ENCODE data around the gene CPLX1. TPM values are rescaled to one million over a fixed set of nuclear protein-coding genes. Genes with fewer than 3 reads are reported as not detected.

Gene CPLX1
- total and polyA plus RNA-seq, 4 donors, result 0.13 to 13.7 (median 2.8) TPM

DNA sequence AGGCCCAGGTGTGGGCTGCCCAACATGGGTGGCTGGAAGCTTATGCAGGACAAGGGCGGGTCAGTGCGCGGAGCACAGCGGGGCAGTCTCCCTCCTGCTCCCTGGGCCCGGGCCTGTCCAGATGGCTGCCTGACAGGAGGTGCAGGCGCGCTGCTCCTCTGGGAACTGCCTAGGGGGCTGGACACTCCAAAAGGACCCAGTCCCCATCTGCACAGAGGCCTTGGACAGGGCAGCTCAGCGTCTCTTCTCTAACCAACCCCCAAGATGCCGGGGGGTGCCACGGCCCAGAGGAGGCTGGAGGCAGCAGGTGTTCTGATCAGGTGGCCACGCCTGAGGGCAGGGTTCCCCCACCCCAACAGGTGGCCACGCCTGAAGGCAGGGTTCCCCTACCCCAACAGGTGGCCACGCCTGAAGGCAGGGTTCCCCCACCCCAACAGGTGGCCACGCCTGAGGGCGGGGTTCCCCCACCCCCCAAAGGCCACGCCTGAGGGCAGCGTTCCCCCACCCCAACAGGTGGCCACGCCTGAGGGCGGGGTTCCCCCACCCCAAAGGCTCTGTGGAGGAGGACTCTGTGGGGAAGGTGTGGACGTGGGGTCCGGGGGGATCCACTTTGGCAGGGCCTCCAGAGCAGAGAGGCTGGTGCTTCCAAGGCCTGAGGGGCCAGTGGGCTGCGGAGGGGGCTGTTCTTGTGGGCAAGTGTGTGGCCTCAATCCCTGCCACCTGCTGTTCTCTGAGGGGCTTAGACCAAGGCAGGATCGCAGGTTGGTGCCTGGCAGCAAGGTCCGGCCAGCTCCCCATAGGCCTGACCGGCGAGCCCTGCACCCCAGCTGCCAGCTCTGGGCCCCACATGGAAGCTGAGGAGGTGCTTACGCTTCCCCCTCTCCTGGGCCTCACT, 36.1 kb downstream of the CPLX1 start:
- no peaks in the 10 kb centered on the region for H3K27me3 ChIP-seq (ENCODE audit: control insufficient read depth in 1 of 2, insufficient read depth in 2 of 2, low read length in 1 of 2)
- H3K4me1 ChIP-seq (ENCODE audit: control insufficient read depth in 1 of 2, insufficient read depth in 2 of 2, low read length in 2 of 2), result no peaks in the 10 kb centered on the region
- no peaks in the 10 kb centered on the region for H3K9me3 ChIP-seq (ENCODE audit: control insufficient read depth, low read length)
- DNase-seq (peak; percentile 42 to 60), ATAC-seq (ENCODE audit: low FRiP score) (no peak)
- no peak overlapping the region for H3K4me3 ChIP-seq (ENCODE audit: low read length in 2 of 2)
- no peaks in the 10 kb centered on the region for H3K36me3 ChIP-seq (ENCODE audit: control insufficient read depth in 1 of 2, insufficient read depth in 2 of 2, low read length in 1 of 2)
- H3K27ac ChIP-seq (ENCODE audit: low read depth in 1 of 2, low read length in 2 of 2), result no peak overlapping the region
- intact Hi-C loops (cut with DNase I), result loop anchor here (10.0 kb wide), 3 partner anchors 85 to 315 kb away; partner anchors contain the start of genes ATP5ME (in 1 of the 2), MYL5 (in 1 of the 2) and PCGF3 (in 1 of the 2)
- WGBS, 2 donors, result 79 to 91% methylated on average over 20 to 27 of the region's 27 CpGs

GRCh38 chr4:788636-789297, 37.2 kb downstream of the CPLX1 start:
- Histone ChIP-seq H3K4me3 (ENCODE audit: low read length in 2 of 2) (no peak overlapping the region), H3K27ac (ENCODE audit: low read depth in 1 of 2, low read length in 2 of 2) (no peak overlapping the region), H3K9me3 (ENCODE audit: control insufficient read depth, low read length) (no peaks in the 10 kb centered on the region), H3K27me3 (ENCODE audit: control insufficient read depth in 1 of 2, insufficient read depth in 2 of 2, low read length in 1 of 2) (no peaks in the 10 kb centered on the region), H3K4me1 (ENCODE audit: control insufficient read depth in 1 of 2, insufficient read depth in 2 of 2, low read length in 2 of 2) (no peaks in the 10 kb centered on the region), H3K36me3 (ENCODE audit: control insufficient read depth in 1 of 2, insufficient read depth in 2 of 2, low read length in 1 of 2) (no peaks in the 10 kb centered on the region)
- intact Hi-C loops (cut with DNase I), result loop anchor here (10.0 kb wide), 3 partner anchors 84 to 314 kb away; partner anchors contain the start of genes ATP5ME (in 1 of the 2), MYL5 (in 1 of the 2) and PCGF3 (in 1 of the 2)
- ATAC-seq (ENCODE audit: low FRiP score) (no peak), DNase-seq (peak; percentile 45 to 71)
- 76 to 78% methylated on average over 18 of the region's 18 CpGs for WGBS, 2 donors

DNA sequence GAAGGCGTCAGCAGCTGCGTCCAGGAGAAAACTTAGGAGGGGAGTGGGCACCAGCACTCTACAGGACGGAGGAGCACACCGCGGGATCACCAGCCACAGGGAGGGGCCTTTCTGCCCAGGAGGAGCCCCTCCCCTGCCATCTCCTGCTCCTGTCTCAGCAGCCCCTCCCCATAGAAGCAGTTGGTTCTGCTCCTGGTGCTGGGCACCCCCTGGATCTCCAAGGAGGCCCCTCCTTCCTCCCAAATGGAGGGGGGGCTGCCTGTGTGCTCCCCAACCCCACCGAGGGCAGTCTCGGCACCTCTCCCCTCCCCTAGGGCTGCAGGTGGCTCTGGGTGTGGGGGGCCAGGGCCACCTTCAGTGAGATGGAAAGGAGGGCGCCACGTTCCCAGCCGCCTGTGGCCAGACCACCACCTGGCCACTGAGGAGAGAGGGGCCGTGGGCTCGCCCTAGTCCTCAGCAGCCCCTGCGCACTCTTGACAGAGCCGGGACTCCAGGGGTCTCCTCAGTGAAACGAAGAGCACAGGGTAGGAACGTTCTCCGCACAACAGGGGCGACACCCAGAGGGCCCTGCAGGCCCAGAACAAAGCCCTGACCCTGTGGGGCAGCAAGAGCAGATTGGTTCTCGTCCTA, 37.8 kb downstream of the CPLX1 start:
- Histone ChIP-seq H3K9me3 (ENCODE audit: control insufficient read depth, low read length) (no peaks in the 10 kb centered on the region), H3K27ac (ENCODE audit: low read depth in 1 of 2, low read length in 2 of 2) (no peak overlapping the region), H3K27me3 (ENCODE audit: control insufficient read depth in 1 of 2, insufficient read depth in 2 of 2, low read length in 1 of 2) (no peaks in the 10 kb centered on the region), H3K36me3 (ENCODE audit: control insufficient read depth in 1 of 2, insufficient read depth in 2 of 2, low read length in 1 of 2) (no peaks in the 10 kb centered on the region), H3K4me1 (ENCODE audit: control insufficient read depth in 1 of 2, insufficient read depth in 2 of 2, low read length in 2 of 2) (no peaks in the 10 kb centered on the region), H3K4me3 (ENCODE audit: low read length in 2 of 2) (no peak overlapping the region)
- intact Hi-C loops (cut with DNase I), result loop anchor here (10.0 kb wide), 3 partner anchors 83 to 313 kb away; partner anchors contain the start of genes ATP5ME (in 1 of the 2), MYL5 (in 1 of the 2) and PCGF3 (in 1 of the 2)
- DNase-seq (peak; percentile 28 to 60), ATAC-seq (ENCODE audit: low FRiP score) (no peak)
- 86 to 89% methylated on average over 19 of the region's 19 CpGs for WGBS, 2 donors

DNA sequence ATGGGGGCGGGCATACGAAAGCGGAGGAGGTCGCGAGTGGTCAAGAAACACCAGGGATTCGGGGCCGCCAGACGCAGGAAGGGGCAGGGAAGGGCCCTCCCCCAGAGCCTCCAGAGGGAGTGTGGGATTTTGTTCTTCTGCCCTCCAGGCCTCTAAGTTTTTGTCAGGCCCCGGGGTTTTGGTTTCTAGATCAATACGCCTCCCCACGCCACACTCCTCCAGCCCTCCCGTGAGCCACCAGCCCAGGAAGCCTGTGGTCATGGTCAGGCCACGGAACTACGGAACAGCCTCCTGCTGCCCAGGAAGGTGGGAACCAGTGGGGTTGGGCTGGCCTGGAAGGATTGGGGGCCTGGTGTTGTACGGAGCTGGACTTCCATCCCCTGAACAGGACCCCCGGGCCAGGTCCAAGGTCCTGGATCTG, 38.4 kb downstream of the CPLX1 start:
- H3K27me3 ChIP-seq (ENCODE audit: control insufficient read depth in 1 of 2, insufficient read depth in 2 of 2, low read length in 1 of 2), result no peaks in the 10 kb centered on the region
- H3K4me1 ChIP-seq (ENCODE audit: control insufficient read depth in 1 of 2, insufficient read depth in 2 of 2, low read length in 2 of 2), result peaks cover 0 to under 1% of the 10 kb centered on the region in 2 donors
- DNase-seq (peak; percentile 41 to 70), ATAC-seq (ENCODE audit: low FRiP score) (no peak)
- 89% methylated on average over 14 to 16 of the region's 16 CpGs for WGBS, 2 donors
- H3K4me3 ChIP-seq (ENCODE audit: low read length in 2 of 2), result no peak overlapping the region
- intact Hi-C loops (cut with DNase I), result loop anchor here (10.0 kb wide), 3 partner anchors 83 to 313 kb away; partner anchors contain the start of genes ATP5ME (in 1 of the 2), MYL5 (in 1 of the 2) and PCGF3 (in 1 of the 2)
- no peak overlapping the region for H3K27ac ChIP-seq (ENCODE audit: low read depth in 1 of 2, low read length in 2 of 2)
- H3K36me3 ChIP-seq (ENCODE audit: control insufficient read depth in 1 of 2, insufficient read depth in 2 of 2, low read length in 1 of 2), result no peaks in the 10 kb centered on the region
- no peaks in the 10 kb centered on the region for H3K9me3 ChIP-seq (ENCODE audit: control insufficient read depth, low read length)

DNA sequence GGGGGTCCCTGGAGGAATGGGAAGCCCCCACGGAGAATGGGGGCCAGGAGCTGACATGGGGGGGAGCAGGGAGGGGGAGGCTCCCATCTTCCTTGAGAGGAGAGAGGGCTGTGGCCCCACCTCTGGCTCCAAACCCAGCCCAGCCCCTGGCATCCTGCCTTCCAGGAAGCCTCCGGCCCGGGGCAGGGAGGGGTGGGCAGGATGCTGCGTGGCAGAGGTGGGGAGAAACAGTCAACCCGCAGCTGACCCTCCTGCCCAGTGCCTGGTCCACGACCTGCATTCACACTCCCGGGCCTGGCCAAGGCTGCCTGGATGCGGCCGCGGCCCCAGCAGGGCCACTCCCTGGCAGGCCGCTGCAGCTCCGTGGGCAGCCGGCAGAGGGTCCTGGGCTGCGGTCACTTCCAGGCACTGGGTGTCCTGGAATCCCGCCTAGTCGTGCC, 39.0 kb downstream of the CPLX1 start:
- ATAC-seq (ENCODE audit: low FRiP score), result peak; percentile 21
- Histone ChIP-seq H3K4me3 (ENCODE audit: low read length in 2 of 2) (no peak overlapping the region), H3K36me3 (ENCODE audit: control insufficient read depth in 1 of 2, insufficient read depth in 2 of 2, low read length in 1 of 2) (no peaks in the 10 kb centered on the region), H3K27ac (ENCODE audit: low read depth in 1 of 2, low read length in 2 of 2) (no peak overlapping the region), H3K4me1 (ENCODE audit: control insufficient read depth in 1 of 2, insufficient read depth in 2 of 2, low read length in 2 of 2) (peaks cover 0 to 2% of the 10 kb centered on the region in 2 donors), H3K27me3 (ENCODE audit: control insufficient read depth in 1 of 2, insufficient read depth in 2 of 2, low read length in 1 of 2) (no peaks in the 10 kb centered on the region), H3K9me3 (ENCODE audit: control insufficient read depth, low read length) (no peaks in the 10 kb centered on the region)
- intact Hi-C loops (cut with DNase I), result loop anchor here (10.0 kb wide), 3 partner anchors 82 to 312 kb away; partner anchors contain the start of genes ATP5ME (in 1 of the 2), MYL5 (in 1 of the 2) and PCGF3 (in 1 of the 2)
- WGBS, 2 donors, result 42 to 62% methylated on average over 10 to 16 of the region's 16 CpGs
- peak; percentile 52 to 75 for DNase-seq

DNA sequence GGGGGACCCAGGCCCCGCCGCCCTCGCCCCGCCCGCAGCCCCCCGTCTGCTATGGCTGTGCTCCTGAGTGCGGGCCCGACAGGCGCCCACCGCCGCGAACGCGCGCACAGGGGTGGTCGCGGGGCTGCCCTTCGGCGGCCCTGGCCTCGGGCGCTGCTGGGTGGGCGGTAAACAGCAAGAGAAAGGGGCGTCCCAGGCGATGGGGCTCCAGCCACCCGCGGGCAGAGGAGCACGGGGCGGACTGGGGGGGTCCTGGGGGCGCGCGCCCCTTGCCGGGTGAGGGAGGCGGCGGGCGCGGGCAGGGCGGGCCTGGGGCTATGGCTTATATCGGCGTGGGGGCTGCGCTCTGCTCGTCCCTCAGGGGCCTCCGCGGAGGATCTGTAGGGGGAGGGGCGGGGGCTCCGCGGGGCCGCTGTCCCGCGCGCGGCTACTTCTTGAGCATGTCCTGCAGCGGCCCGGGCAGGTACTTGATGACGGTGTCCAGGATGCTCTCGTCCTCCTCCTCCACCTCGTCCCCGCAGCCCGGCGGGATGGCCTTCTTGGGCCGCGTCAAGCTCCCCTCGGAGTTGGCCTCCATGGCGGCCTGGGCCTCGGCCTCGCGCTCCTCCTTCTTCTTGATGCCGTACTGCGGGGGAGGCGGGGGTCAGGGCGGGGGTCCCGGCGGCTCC, 39.7 kb downstream of the CPLX1 start:
- DNase-seq, result peak; percentile 53 to 77
- 3% methylated on average over 37 to 72 of the region's 72 CpGs for WGBS, 2 donors
- no peak overlapping the region for H3K27ac ChIP-seq (ENCODE audit: low read depth in 1 of 2, low read length in 2 of 2)

DNA sequence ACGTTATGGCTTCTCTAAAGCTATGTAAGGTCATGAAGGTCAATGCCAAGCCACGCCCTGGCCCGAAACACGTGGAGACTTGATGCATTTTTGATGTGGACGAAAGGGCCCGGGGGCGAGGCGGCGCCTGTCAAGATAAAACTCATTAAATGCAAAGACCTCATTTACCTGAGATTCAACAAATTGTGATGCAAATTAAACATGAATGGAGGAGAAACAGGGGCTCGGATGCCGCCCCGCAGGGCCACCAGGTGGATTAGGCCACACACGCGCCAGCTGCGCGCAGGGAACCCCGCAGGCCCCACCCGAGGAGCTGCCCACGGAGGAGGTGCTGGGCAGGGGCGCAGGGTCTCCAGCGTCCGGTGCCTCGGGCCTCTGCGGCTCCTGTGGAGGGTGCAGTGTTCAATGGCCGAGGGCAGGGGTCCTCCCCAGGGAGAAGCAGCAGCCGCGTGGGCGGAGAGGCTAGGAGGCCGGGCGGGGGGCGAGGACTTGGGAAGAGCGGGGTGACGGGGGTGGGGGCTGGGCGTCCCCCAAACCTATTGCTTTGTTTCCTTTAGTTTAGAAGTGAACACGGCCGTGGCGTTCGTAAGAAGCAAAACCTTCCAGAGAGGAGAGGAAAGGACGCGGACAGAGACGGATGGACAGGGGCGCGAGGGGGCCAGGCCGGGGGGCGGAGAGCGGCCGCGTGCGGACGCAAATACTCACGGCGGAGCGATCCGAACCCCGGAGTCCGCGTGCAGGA, 40.4 kb downstream of the CPLX1 start:
- DNase-seq, result peak; percentile 49 to 77
- H3K27me3 ChIP-seq (ENCODE audit: control insufficient read depth in 1 of 2, insufficient read depth in 2 of 2, low read length in 1 of 2), result no peaks in the 10 kb centered on the region

More for the DNA sequence above, 39.7 kb downstream of the CPLX1 start:
- Histone ChIP-seq H3K9me3 (ENCODE audit: control insufficient read depth, low read length) (no peaks in the 10 kb centered on the region), H3K4me1 (ENCODE audit: control insufficient read depth in 1 of 2, insufficient read depth in 2 of 2, low read length in 2 of 2) (peaks cover 0 to 2% of the 10 kb centered on the region in 2 donors), H3K27me3 (ENCODE audit: control insufficient read depth in 1 of 2, insufficient read depth in 2 of 2, low read length in 1 of 2) (no peaks in the 10 kb centered on the region), H3K36me3 (ENCODE audit: control insufficient read depth in 1 of 2, insufficient read depth in 2 of 2, low read length in 1 of 2) (no peaks in the 10 kb centered on the region), H3K4me3 (ENCODE audit: low read length in 2 of 2) (no peak overlapping the region)
- ATAC-seq (ENCODE audit: low FRiP score), result no peak
- intact Hi-C loops (cut with DNase I), result loop anchor here (10.0 kb wide), 3 partner anchors 81 to 311 kb away; partner anchors contain the start of genes ATP5ME (in 1 of the 2), MYL5 (in 1 of the 2) and PCGF3 (in 1 of the 2)

More for the DNA sequence above, 40.4 kb downstream of the CPLX1 start:
- 14 to 16% methylated on average over 47 to 57 of the region's 57 CpGs for WGBS, 2 donors
- Histone ChIP-seq H3K36me3 (ENCODE audit: control insufficient read depth in 1 of 2, insufficient read depth in 2 of 2, low read length in 1 of 2) (no peaks in the 10 kb centered on the region), H3K27ac (ENCODE audit: low read depth in 1 of 2, low read length in 2 of 2) (no peak overlapping the region), H3K4me1 (ENCODE audit: control insufficient read depth in 1 of 2, insufficient read depth in 2 of 2, low read length in 2 of 2) (peaks cover 0 to 2% of the 10 kb centered on the region in 2 donors), H3K4me3 (ENCODE audit: low read length in 2 of 2) (no peak overlapping the region), H3K9me3 (ENCODE audit: control insufficient read depth, low read length) (no peaks in the 10 kb centered on the region)
- no peak for ATAC-seq (ENCODE audit: low FRiP score)
- intact Hi-C loops (cut with DNase I), result loop anchor here (10.0 kb wide), 3 partner anchors 81 to 311 kb away; partner anchors contain the start of genes ATP5ME (in 1 of the 2), MYL5 (in 1 of the 2) and PCGF3 (in 1 of the 2)

Data from aorta (tissue), 5 donors.